K562 (cell line): ENCODE measurements around the gene CARD9. TPM values are rescaled to one million over a fixed set of nuclear protein-coding genes. Genes with fewer than 3 reads are reported as not detected.

Source experiments
- ARID2 ChIP-seq: fragments of 450-650 bp; IDR thresholded peaks from 2 replicates; pipeline ENCODE4 v1.6.1; 2017; ENCODE audit warnings: antibody characterized with exemption, mild to moderate bottlenecking
- CEBPG ChIP-seq, 3 experiments: fragments of 200-800 bp in 1 of 3; sonication (Bioruptor generic) in 1 of 3; sonication (generic) in 1 of 3; formaldehyde crosslinking in 1 of 3; IDR thresholded peaks in 2 of 3; conservative IDR thresholded peaks in 1 of 3; 2 replicates each; pipeline versions ENCODE4 v1.6.1 to v1.8.0; 2016 to 2022; ENCODE audit warnings: missing compliant biosample characterization in 2 of 3, missing genetic modification characterization in 2 of 3, mild to moderate bottlenecking in 1 of 3, missing genetic modification reagents in 1 of 3
- CGGBP1 ChIP-seq: fragments of 250-450 bp; sonication (Bioruptor Pico); IDR thresholded peaks from 2 replicates; pipeline ENCODE4 v1.9.0; 2021; ENCODE audit warnings: mild to moderate bottlenecking
- E2F6 ChIP-seq, 2 experiments: IDR thresholded peaks; 2 replicates each; pipeline ENCODE4 v1.6.1; 2011; ENCODE audit warnings: borderline replicate concordance in 1 of 2, control low read depth in 1 of 2, low read depth in 1 of 2, low read length in 1 of 2, mild to moderate bottlenecking in 1 of 2, mixed read lengths in 1 of 2, moderate library complexity in 1 of 2; ENCODE audit not compliant: insufficient read depth in 1 of 2, insufficient read length in 1 of 2, poor library complexity in 1 of 2, severe bottlenecking in 1 of 2; ENCODE audit errors: extremely low read depth in 1 of 2
- GATA2 ChIP-seq: sonication (generic); formaldehyde crosslinking; IDR thresholded peaks from 2 replicates; pipeline ENCODE4 v1.4.0; 2020; ENCODE audit warnings: mild to moderate bottlenecking, missing genetic modification reagents
- HDAC8 ChIP-seq: fragments of 450-650 bp; IDR thresholded peaks from 2 replicates; pipeline ENCODE4 v1.6.1; 2016; ENCODE audit warnings: mild to moderate bottlenecking, missing genetic modification characterization, moderate library complexity, missing compliant biosample characterization
- HNRNPL ChIP-seq: fragments of 200-400 bp; formaldehyde crosslinking; IDR thresholded peaks from 2 replicates; pipeline ENCODE4 v1.6.1; 2017; ENCODE audit warnings: low read depth, mild to moderate bottlenecking, low read length
- JUND ChIP-seq, 2 experiments: IDR thresholded peaks; 2 replicates in 1 of 2; 3 replicates in 1 of 2; pipeline ENCODE4 v1.6.1; 2011; ENCODE audit warnings: borderline replicate concordance in 2 of 2, low read depth in 2 of 2, low read length in 2 of 2, improper control_type of control experiment in 1 of 2, missing biosample characterization in 1 of 2, missing genetic modification characterization in 1 of 2, missing genetic modification reagents in 1 of 2
- MTF1 ChIP-seq: fragments of 250-450 bp; sonication (Bioruptor Pico); IDR thresholded peaks from 2 replicates; pipeline ENCODE4 v1.9.0; 2021; ENCODE audit warnings: moderate library complexity, mild to moderate bottlenecking, inconsistent platforms, borderline replicate concordance
- POU5F1 ChIP-seq: fragments of 150-350 bp; IDR thresholded peaks from 2 replicates; pipeline ENCODE4 v1.6.1; 2014; ENCODE audit warnings: borderline replicate concordance, low read length, low read depth, mild to moderate bottlenecking; ENCODE audit not compliant: partially characterized antibody
- PYGO2 ChIP-seq: fragments of 450-650 bp; IDR thresholded peaks from 2 replicates; pipeline ENCODE4 v1.6.1; 2016; ENCODE audit warnings: mild to moderate bottlenecking, missing genetic modification characterization, moderate library complexity, missing compliant biosample characterization
- RBM15 ChIP-seq: fragments of 200-400 bp; formaldehyde crosslinking; IDR thresholded peaks from 2 replicates; pipeline ENCODE4 v1.6.1; 2018; ENCODE audit warnings: mild to moderate bottlenecking, low read length, moderate library complexity; ENCODE audit not compliant: insufficient read depth
- RFX1 ChIP-seq: fragments of 450-650 bp; IDR thresholded peaks from 2 replicates; pipeline ENCODE4 v1.6.1; 2016; ENCODE audit warnings: mild to moderate bottlenecking, moderate library complexity
- SRSF3 ChIP-seq: fragments of 200-400 bp; formaldehyde crosslinking; IDR thresholded peaks from 2 replicates; pipeline ENCODE4 v1.6.1; 2016; ENCODE audit warnings: mild to moderate bottlenecking, low read length, moderate library complexity; ENCODE audit not compliant: insufficient read depth
- THRAP3 ChIP-seq: fragments of 450-650 bp; IDR thresholded peaks from 2 replicates; pipeline ENCODE4 v1.6.1; 2016; ENCODE audit warnings: mild to moderate bottlenecking, inconsistent platforms, borderline replicate concordance
- USF1 ChIP-seq: sonication (generic); formaldehyde crosslinking; IDR thresholded peaks from 2 replicates; pipeline ENCODE4 v1.9.0; 2022; ENCODE audit warnings: mild to moderate bottlenecking, missing genetic modification reagents
- ZC3H4 ChIP-seq: sonication (generic); formaldehyde crosslinking; IDR thresholded peaks from 2 replicates; pipeline ENCODE4 v1.9.0; 2021; ENCODE audit warnings: missing genetic modification reagents, borderline replicate concordance
- ZFP30 ChIP-seq: fragments of 250-450 bp; sonication (Bioruptor Pico); IDR thresholded peaks from 2 replicates; pipeline ENCODE4 v1.8.0; 2022; ENCODE audit warnings: moderate library complexity, mild to moderate bottlenecking, inconsistent platforms, borderline replicate concordance
- ZNF212 ChIP-seq: fragments of 450-650 bp; formaldehyde crosslinking; IDR thresholded peaks from 2 replicates; pipeline ENCODE4 v1.4.0; 2020; ENCODE audit warnings: mild to moderate bottlenecking
- ZNF384 ChIP-seq: IDR thresholded peaks from 2 replicates; pipeline ENCODE4 v1.6.1; 2012; ENCODE audit warnings: low read depth, low read length, improper control_type of control experiment
- ZNF76 ChIP-seq: fragments of 250-450 bp; sonication (Bioruptor Pico); IDR thresholded peaks from 2 replicates; pipeline ENCODE4 v1.4.0; 2020; ENCODE audit warnings: mild to moderate bottlenecking, moderate library complexity, borderline replicate concordance
- ZNF785 ChIP-seq: fragments of 250-450 bp; sonication (Bioruptor Pico); IDR thresholded peaks from 2 replicates; pipeline ENCODE4 v1.4.0; 2020; ENCODE audit warnings: mild to moderate bottlenecking
- polyA plus RNA-seq, 8 experiments: library from polyadenylated mRNA; depleted of rRNA in 4 of 8; stranded (reverse) in 5 of 8; unstranded in 3 of 8; fragments of >200 nt; fragmentation: Nextera tagmentation in 2 of 8; fragmentation: Illumina TruSeq in 1 of 8; extraction: Ambion mirVana in 2 of 8; extraction: Trizol in 1 of 8; gene quantifications; 2 replicates each; pipeline versions ENCODE4 v1.2.1 to v1.2.3, GENCODE V29; 2011 to 2014; ENCODE audit warnings: inconsistent platforms in 1 of 8, missing spikeins in 1 of 8
- total RNA-seq, 7 experiments: library from RNA; depleted of rRNA in 6 of 7; stranded (reverse); fragments of >200 nt in 6 of 7; fragmentation: Illumina TruSeq in 2 of 7; extraction: Trizol in 2 of 7; gene quantifications; 2 replicates each; pipeline versions ENCODE4 v1.2.1 to v1.2.3, GENCODE V29; 2011 to 2021; ENCODE audit warnings: low replicate concordance in 1 of 7
- TF ChIP-seq, protein P1 (sequence below): fragments of 450-650 bp; formaldehyde crosslinking; IDR thresholded peaks from 2 replicates; pipeline ENCODE4 v1.4.0; 2022; ENCODE audit warnings: mild to moderate bottlenecking, moderate library complexity

The CARD9 gene
- total and polyA plus RNA-seq, 9 of the 15 experiments (the other 6 are each of a cell fraction or from before 2014, with no cell fraction given): 1.7 to 53.0 (median 9.7) TPM

- TF ChIP-seq JUND (IDR thresholded peaks at IDR 0.05; ENCODE audit: borderline replicate concordance, low read depth, low read length): peak; percentile 48; the same call in 1 of the 2 replicates
- TF ChIP-seq JUND (tag; IDR thresholded peaks at IDR 0.05; ENCODE audit: borderline replicate concordance, low read depth, low read length): no peak; the same call in 2 of the 3 replicates
- 0 out of 2 replicates have a peak, but pooled peaks have one; percentile 22 for TF ChIP-seq ZNF212
- TF ChIP-seq MTF1: no peak
- TF ChIP-seq ZFP30: no peak
- no peak for TF ChIP-seq ZNF785 (CRISPR knock-in tag)
- no peak for TF ChIP-seq CEBPG (CRISPR knock-in tag; IDR thresholded peaks at IDR 0.05)
- TF ChIP-seq CEBPG (tag; conservative IDR thresholded peaks at IDR 0.05 in 1 of 2, IDR thresholded peaks at IDR 0.05 in 1 of 2): no peak
- TF ChIP-seq HDAC8 (tag): peak; percentile 73; the same call in 1 of the 2 replicates
- TF ChIP-seq ZNF76 (CRISPR knock-in tag): no peak
- TF ChIP-seq SRSF3: no peak
- no peak for TF ChIP-seq ZC3H4 (CRISPR knock-in tag)
- no peak for TF ChIP-seq ZNF384
- no peak for TF ChIP-seq GATA2 (CRISPR knock-in tag)
- peak; percentile 90 for TF ChIP-seq POU5F1
- peak; percentile 84 for TF ChIP-seq USF1 (CRISPR knock-in tag)
- no peak for TF ChIP-seq RFX1
- TF ChIP-seq CGGBP1 (CRISPR knock-in tag): no peak
- no peak for TF ChIP-seq THRAP3
- no peak for TF ChIP-seq RBM15
- no peak for TF ChIP-seq ARID2
- TF ChIP-seq HNRNPL: no peak; the same call in none of the 2 replicates
- peak; percentile 99 to 100 for TF ChIP-seq E2F6 (IDR thresholded peaks at IDR 0.05; ENCODE audit: borderline replicate concordance in 1 of 2, extremely low read depth in 1 of 2, insufficient read depth in 1 of 2, insufficient read length in 1 of 2, low read depth in 1 of 2, low read length in 1 of 2, poor library complexity in 1 of 2, severe bottlenecking in 1 of 2)
- TF ChIP-seq, protein P1, sequence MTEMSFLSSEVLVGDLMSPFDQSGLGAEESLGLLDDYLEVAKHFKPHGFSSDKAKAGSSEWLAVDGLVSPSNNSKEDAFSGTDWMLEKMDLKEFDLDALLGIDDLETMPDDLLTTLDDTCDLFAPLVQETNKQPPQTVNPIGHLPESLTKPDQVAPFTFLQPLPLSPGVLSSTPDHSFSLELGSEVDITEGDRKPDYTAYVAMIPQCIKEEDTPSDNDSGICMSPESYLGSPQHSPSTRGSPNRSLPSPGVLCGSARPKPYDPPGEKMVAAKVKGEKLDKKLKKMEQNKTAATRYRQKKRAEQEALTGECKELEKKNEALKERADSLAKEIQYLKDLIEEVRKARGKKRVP (CRISPR knock-in tag): 0 out of 2 replicates have a peak, but pooled peaks have one; percentile 19
- no peak for TF ChIP-seq PYGO2
Observed at GRCh38 chr9:136363106-136363948, 10.1 kb downstream of the CARD9 start, which contains the start of gene DNLZ (continued).
